Measurements from ENCODE around the gene IGSF6. TPM values are rescaled to one million over a fixed set of nuclear protein-coding genes. Genes with fewer than 3 reads are reported as not detected.

The IGSF6 gene
- total RNA-seq, 1 experiment from 2014 or later = not detected

- no peak for DNase-seq (ENCODE audit: low read depth)
Measured at GRCh38 chr16:21602785-21603184, 49.6 kb downstream of the IGSF6 start.

- peak; percentile 21 for DNase-seq (ENCODE audit: low read depth)
Measured at GRCh38 chr16:21600031-21600773, 52.2 kb downstream of the IGSF6 start.

GRCh38 chr16:21599122-21600030 is 53.0 kb downstream of the IGSF6 start, which contains the start of gene METTL9:
METTL9 (plus strand) TSS chr16:21599577; CDS start chr16:21599734, 157 bp downstream.
- DNase-seq (ENCODE audit: low read depth) = peak; percentile 93

- DNase-seq (ENCODE audit: low read depth) = no peak
Measured at GRCh38 chr16:21598701-21599121, 53.7 kb downstream of the IGSF6 start.

GRCh38 chr16:21598206-21598605 is 54.2 kb downstream of the IGSF6 start:
- no peak for DNase-seq (ENCODE audit: low read depth)

GRCh38 chr16:21597561-21598030 is 54.8 kb downstream of the IGSF6 start:
- DNase-seq (ENCODE audit: low read depth) = no peak

GRCh38 chr16:21593530-21594289 is 58.7 kb downstream of the IGSF6 start:
- DNase-seq (ENCODE audit: low read depth) = no peak

- no peak for DNase-seq (ENCODE audit: low read depth)
Measured at GRCh38 chr16:21592191-21592590, 60.2 kb downstream of the IGSF6 start.

GRCh38 chr16:21590796-21591195 is 61.6 kb downstream of the IGSF6 start:
- DNase-seq (ENCODE audit: low read depth) = no peak

- no peak for DNase-seq (ENCODE audit: low read depth)
Measured at GRCh38 chr16:21590287-21590686, 62.1 kb downstream of the IGSF6 start.

GRCh38 chr16:21589551-21589950 is 62.9 kb downstream of the IGSF6 start:
- DNase-seq (ENCODE audit: low read depth) = no peak

Small RNA genes lying within 50 kb of the gene (small RNA-seq; reads per million reads assigned to genes)
- 0.27 reads per million, percentile 24 among the genes with 10 or more reads in this experiment for gene RNU6-1005P
- not detected for gene RNU6-196P

Other genes with a start within 250 kb of the IGSF6 start
- 135 and 142 TPM in 2 replicates for gene METTL9, start 53.0 kb downstream of the IGSF6 start, total RNA-seq (2014; rRNA removed; shearing (Covaris generic))
- gene OTOA, start 11.4 kb upstream of the IGSF6 start, total RNA-seq (2014; rRNA removed; shearing (Covaris generic)) = 0.07 and 0.11 TPM in 2 replicates
- 6.6 and 9.7 TPM in 2 replicates for gene NPIPB4, start 205.1 kb upstream of the IGSF6 start, total RNA-seq (2014; rRNA removed; shearing (Covaris generic))

Data from HT1080 (cell line).